AG09309 (cell line): ENCODE data around the gene GNAQ.

Source experiments
- DNase-seq: peaks from one replicate; pipeline ENCODE4 v3.0.0-alpha.2; 2010; ENCODE audit warnings: low read depth
- H3K4me3 ChIP-seq: 2 replicates; pipeline ENCODE4 v1.5.1; 2011; ENCODE audit warnings: mild to moderate bottlenecking, low read depth, low read length, moderate library complexity; ENCODE audit not compliant: control insufficient read depth
- TF ChIP-seq, protein P1 (sequence below): IDR thresholded peaks from 2 replicates; pipeline ENCODE4 v1.5.1; 2011; ENCODE audit warnings: mild to moderate bottlenecking, low read depth, low read length, inconsistent platforms; ENCODE audit not compliant: insufficient read depth, control insufficient read depth; ENCODE audit errors: missing control alignments

The GNAQ gene

DNA sequence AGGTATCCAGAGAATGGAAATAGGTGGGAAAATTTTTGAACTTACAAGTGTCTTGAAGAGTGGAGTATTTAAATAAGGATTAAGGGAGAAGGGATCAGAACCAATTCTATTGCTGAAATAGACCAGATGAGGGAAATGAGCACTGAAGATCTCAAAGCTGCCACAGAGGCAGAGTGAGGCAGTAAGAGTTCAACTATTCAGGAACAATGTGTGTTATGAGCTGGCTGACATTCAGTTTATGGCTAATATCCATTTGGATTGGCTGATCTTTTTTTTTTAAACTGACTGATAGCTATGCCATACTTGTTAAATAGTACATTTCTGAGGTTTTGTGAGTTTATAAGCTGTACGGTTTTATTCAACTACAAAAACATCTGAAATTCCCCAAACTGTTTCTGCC is 288.2 kb downstream of the GNAQ start:
- H3K4me3 ChIP-seq = no peak overlapping the region
- peak; percentile 27 for DNase-seq
- TF ChIP-seq, protein P1, sequence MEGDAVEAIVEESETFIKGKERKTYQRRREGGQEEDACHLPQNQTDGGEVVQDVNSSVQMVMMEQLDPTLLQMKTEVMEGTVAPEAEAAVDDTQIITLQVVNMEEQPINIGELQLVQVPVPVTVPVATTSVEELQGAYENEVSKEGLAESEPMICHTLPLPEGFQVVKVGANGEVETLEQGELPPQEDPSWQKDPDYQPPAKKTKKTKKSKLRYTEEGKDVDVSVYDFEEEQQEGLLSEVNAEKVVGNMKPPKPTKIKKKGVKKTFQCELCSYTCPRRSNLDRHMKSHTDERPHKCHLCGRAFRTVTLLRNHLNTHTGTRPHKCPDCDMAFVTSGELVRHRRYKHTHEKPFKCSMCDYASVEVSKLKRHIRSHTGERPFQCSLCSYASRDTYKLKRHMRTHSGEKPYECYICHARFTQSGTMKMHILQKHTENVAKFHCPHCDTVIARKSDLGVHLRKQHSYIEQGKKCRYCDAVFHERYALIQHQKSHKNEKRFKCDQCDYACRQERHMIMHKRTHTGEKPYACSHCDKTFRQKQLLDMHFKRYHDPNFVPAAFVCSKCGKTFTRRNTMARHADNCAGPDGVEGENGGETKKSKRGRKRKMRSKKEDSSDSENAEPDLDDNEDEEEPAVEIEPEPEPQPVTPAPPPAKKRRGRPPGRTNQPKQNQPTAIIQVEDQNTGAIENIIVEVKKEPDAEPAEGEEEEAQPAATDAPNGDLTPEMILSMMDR = no peak

DNA sequence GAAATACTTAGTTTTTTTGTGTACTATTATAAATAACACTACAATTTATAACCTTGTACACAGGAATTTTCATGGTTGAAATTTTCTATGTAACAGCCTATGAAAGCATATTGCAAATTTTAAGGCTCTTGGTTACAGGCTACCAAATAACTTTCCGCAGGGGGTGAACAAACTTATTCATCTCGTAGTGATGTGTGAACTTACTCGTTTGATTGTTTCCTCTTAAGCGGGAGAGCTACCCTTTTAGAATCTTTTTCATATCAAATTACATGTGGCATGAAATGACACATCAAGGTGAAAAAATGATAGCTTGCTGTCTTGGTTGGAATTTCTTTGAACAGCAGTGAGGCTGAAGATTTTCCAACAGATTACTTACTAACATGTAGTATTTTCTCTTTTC is 292.7 kb downstream of the GNAQ start:
- no peak for DNase-seq
- TF ChIP-seq, protein P1 = no peak
- H3K4me3 ChIP-seq = no peak overlapping the region

- TF ChIP-seq, protein P1 = no peak
- H3K4me3 ChIP-seq = no peak overlapping the region
- DNase-seq = no peak
Observed at GRCh38 chr9:77735494-77735893, 296.1 kb downstream of the GNAQ start.

GRCh38 chr9:77731930-77732329 is 299.7 kb downstream of the GNAQ start:
- TF ChIP-seq, protein P1 = no peak
- DNase-seq = no peak
- H3K4me3 ChIP-seq = no peak overlapping the region

DNA sequence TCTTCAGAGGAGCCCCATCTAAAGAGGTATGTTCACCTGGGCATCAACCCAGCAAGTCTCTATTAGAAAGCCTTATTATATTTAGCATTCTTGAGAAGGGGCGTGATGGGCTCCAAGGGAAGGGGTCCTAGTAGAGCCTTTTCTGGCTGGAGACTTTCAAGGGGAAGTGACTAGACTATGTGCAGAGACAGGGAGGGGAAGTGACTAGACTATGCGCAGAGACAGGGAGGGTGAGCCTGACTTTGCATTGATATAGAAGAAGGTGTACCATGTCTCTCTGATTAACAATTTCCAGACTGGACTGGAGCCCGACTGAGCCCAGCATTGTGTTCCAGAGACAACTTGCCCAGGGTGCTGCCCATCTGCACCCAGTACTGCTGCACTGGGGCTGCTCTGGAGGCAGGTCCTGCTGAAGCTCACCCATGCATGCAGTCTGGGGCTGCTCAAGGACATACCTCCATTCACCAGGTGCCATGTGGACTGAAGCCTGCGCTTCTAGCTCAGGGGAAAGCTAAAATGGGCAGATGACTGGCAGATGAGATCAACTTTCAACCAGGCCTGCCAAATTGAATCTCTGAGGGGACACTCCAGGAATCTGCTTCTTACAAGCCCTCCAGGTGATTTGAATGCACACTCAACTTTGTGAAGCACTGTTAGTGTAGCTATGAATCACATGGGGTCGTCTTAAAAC is 300.5 kb downstream of the GNAQ start:
- no peak for DNase-seq
- no peak overlapping the region for H3K4me3 ChIP-seq
- TF ChIP-seq, protein P1 = no peak

DNA sequence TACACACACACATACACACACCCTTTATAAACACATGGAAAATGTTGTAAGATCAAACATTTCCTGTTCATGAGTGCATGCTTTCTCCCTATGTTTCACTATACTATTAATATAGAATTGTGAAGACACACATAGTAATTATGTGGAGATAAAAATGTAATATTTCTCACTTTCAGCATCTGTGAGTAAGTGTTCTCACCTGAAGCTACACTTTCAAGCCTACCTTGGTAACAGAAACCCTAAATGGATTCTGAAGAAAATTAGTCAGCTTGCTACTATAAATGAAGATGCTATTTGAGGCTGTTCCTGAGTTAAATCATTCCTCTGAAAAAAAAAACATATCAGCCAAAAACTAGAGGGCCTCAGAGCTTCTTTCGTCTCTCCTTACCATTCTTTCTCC is 302.4 kb downstream of the GNAQ start:
- TF ChIP-seq, protein P1 = no peak
- H3K4me3 ChIP-seq = no peak overlapping the region
- no peak for DNase-seq
